Astrocyte of the cerebellum (primary cell): ENCODE results near the gene GSTP1.
"Not testable (repeated sequence)": the region's sequence is repeated elsewhere in the genome, so short reads cannot be mapped to it uniquely, and the experiment has no call there.

ENCODE experiments used
- DNase-seq: peaks from one replicate; pipeline ENCODE4 v3.0.0-alpha.2; 2011; ENCODE audit warnings: low read depth
- H3K4me3 ChIP-seq: 2 replicates; pipeline ENCODE4 v1.5.1; 2011; ENCODE audit warnings: mild to moderate bottlenecking, low read depth, low read length, moderate library complexity
- CTCF ChIP-seq: IDR thresholded peaks from 2 replicates; pipeline ENCODE4 v1.5.1; 2012; ENCODE audit warnings: low read length, low read depth, moderate library complexity, mild to moderate bottlenecking; ENCODE audit errors: missing control alignments
- in situ Hi-C: cut with HindIII; loops from 2 replicates; pipeline ENCODE4 v1.10.0; 2017; ENCODE audit warnings: low sequenced_read_pairs

Gene GSTP1

GRCh38 chr11:67586568-67587250, 3.1 kb downstream of the GSTP1 start:
- in situ Hi-C loops, result no loop called here
- TF ChIP-seq CTCF, result no peak
- no peak for DNase-seq
- H3K4me3 ChIP-seq, result no peak overlapping the region

DNA sequence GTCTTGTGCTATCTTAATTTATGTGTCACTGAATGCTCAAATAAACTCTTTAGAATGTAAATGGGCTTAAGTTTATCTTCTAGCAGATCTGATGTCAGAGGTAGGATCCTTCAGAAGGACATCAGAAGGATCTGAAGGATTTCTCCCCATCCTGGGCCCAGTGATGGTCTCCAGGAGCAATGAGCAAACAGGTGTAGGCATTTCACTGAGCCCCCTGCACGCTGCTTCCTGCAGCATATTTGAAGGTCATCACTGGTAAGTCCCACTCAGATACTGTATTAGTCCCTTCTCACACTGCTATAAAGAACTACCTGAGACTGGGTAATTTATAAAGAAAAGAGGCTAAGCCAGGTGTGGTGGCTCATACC, 4.5 kb downstream of the GSTP1 start:
- DNase-seq, result no peak
- H3K4me3 ChIP-seq, result no peak overlapping the region
- TF ChIP-seq CTCF, result no peak
- in situ Hi-C loops, result no loop called here

DNA sequence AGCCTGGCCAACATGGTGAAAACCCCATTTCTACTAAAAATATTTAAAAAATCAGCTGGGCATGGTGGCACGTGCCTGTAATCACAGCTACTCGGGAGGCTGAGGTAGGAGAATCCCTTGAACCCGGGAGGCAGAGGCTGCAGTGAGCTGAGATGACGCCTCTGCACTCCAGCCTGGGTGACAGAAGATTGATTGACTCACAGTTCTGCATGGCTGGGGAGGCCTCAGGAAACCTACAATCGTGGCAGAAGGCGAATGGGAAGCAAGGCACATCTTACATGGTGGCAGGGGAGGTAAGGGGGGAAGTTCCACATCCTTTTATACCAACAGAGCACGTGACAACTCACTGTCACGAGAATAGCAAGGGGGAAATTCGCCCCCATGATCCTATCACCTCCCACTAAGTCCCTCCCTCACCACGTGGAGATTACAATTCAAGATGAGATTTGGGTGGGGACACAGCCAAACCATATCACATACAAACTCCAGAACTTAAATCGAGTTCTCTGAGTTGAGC, 5.3 kb downstream of the GSTP1 start:
- H3K4me3 ChIP-seq, DNase-seq, in situ Hi-C loops: not testable (repeated sequence)

GRCh38 chr11:67592880-67593564, 9.4 kb downstream of the GSTP1 start:
- in situ Hi-C loops, result no loop called here
- no peak for DNase-seq
- TF ChIP-seq CTCF, result no peak
- H3K4me3 ChIP-seq, result no peak overlapping the region

GRCh38 chr11:67593565-67593905, 9.9 kb downstream of the GSTP1 start:
- no peak overlapping the region for H3K4me3 ChIP-seq
- DNase-seq, result no peak
- TF ChIP-seq CTCF, result no peak
- in situ Hi-C loops, result no loop called here

GRCh38 chr11:67594480-67594879, 10.9 kb downstream of the GSTP1 start:
- H3K4me3 ChIP-seq, result no peak overlapping the region
- in situ Hi-C loops, result no loop called here
- DNase-seq, result no peak
- no peak for TF ChIP-seq CTCF

DNA sequence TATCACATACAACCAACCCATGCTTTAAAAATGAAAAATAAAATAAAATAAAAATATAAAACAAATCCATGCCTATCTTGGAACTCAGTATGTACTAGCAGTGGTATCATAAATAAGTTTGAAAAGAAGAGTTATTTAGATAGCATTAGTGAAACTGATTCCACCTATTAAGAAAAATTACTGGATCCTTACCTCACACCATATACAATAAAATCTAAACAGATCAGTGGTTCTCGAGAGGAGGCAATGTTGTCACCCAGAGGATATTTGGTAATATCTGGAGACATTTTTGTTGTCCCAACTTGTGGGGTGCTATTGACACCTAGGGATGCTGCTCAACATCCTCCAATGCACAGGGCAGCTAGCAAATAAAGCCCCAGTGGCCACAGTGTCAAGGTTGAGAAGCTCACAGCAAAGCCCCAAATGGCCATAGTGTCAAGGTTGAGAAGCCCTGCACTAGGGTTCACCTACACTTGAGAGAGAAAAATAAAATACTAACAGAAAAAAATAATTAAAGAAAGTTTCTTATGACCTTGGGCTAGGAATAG, 13.2 kb downstream of the GSTP1 start:
- TF ChIP-seq CTCF, result no peak
- in situ Hi-C loops, result no loop called here
- no peak for DNase-seq
- no peak overlapping the region for H3K4me3 ChIP-seq

- DNase-seq, H3K4me3 ChIP-seq, in situ Hi-C loops: not testable (repeated sequence)
Measured at GRCh38 chr11:67597458-67597857, 13.8 kb downstream of the GSTP1 start.

DNA sequence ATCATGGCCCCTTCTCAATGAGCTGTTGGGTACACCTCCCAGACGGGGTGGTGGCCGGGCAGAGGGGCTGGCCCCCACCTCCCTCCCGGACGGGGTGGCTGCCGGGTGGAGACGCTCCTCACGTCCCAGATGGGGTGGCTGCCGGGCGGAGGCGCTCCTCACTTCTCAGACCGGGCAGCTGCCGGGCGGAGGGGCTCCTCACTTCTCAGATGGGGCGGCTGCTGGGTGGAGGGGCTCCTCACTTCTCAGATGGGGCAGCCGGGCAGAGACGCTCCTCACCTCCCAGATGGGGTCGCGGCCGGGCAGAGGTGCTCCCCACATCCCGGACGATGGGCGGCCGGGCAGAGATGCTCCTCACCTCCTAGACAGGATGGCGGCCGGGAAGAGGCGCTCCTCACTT, 14.4 kb downstream of the GSTP1 start:
- in situ Hi-C loops, H3K4me3 ChIP-seq: not testable (repeated sequence)

More for the DNA sequence above, 14.4 kb downstream of the GSTP1 start:
- DNase-seq, result not testable (repeated sequence)
